H1 (cell line): ENCODE results near the gene ZNF425.

ENCODE experiments used
- CREB1 ChIP-seq: IDR thresholded peaks from 2 replicates; pipeline ENCODE4 v1.6.1; 2012; ENCODE audit warnings: inconsistent platforms
- FOSL1 ChIP-seq: IDR thresholded peaks from 2 replicates; pipeline ENCODE4 v1.6.1; 2011; ENCODE audit warnings: mild to moderate bottlenecking, low read depth, low read length, moderate library complexity; ENCODE audit not compliant: insufficient read depth
- POLR2A ChIP-seq, 2 experiments: IDR thresholded peaks; 1 replicate in 1 of 2; 2 replicates in 1 of 2; pipeline ENCODE4 v1.6.1; 2011; ENCODE audit warnings: low read depth in 2 of 2, low read length in 2 of 2, mild to moderate bottlenecking in 2 of 2; ENCODE audit errors: control extremely low read depth in 1 of 2
- POLR2AphosphoS5 ChIP-seq: IDR thresholded peaks from 2 replicates; pipeline ENCODE4 v1.6.1; 2011; ENCODE audit warnings: low read depth, low read length
- TAF1 ChIP-seq: IDR thresholded peaks from 2 replicates; pipeline ENCODE4 v1.6.1; 2011; ENCODE audit warnings: mild to moderate bottlenecking, low read depth, low read length
- TF ChIP-seq, protein P1 (sequence below), 3 experiments: IDR thresholded peaks; 1 replicate in 2 of 3; 2 replicates in 1 of 3; pipeline versions ENCODE4 v1.5.1 to v1.6.1; 2011; ENCODE audit warnings: low read length in 3 of 3, mild to moderate bottlenecking in 3 of 3, inconsistent platforms in 2 of 3, low read depth in 1 of 3, moderate library complexity in 1 of 3; ENCODE audit not compliant: insufficient read depth in 1 of 3; ENCODE audit errors: control extremely low read depth in 1 of 3

DNA sequence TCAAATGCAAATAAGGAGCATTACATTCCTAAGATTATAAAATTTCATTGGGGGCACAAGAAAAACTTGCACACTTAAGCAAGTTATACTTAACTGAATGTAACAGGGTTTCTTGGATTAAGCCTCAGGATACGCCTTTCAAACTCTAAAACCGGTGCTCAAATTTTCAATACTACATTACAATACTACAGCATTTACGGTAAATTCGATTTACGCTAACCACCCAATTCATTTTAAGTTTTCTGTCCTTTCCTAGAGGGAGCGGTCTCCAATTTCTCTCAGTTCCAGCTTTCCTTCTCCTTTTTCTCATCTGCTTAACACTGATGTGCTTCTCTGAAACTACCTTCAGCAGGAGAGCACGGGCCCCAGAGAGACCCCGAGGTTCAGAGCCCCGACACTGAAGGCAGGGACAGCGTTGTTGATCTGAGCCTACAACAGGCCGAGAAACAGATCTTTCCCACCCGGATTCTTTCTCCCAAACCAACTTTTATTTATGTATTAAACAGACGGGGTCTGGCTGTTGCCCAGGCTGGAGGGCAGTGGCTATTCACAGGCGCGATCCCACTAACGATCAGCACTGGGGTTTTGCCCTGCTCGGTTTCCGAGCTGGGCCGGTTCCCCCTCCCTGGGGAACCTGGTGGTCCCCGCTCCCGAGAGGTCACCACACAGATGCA lies 798 bp downstream of the ZNF425 start:
- no peak for TF ChIP-seq CREB1
- no peak for TF ChIP-seq POLR2AphosphoS5
- TF ChIP-seq, protein P1, sequence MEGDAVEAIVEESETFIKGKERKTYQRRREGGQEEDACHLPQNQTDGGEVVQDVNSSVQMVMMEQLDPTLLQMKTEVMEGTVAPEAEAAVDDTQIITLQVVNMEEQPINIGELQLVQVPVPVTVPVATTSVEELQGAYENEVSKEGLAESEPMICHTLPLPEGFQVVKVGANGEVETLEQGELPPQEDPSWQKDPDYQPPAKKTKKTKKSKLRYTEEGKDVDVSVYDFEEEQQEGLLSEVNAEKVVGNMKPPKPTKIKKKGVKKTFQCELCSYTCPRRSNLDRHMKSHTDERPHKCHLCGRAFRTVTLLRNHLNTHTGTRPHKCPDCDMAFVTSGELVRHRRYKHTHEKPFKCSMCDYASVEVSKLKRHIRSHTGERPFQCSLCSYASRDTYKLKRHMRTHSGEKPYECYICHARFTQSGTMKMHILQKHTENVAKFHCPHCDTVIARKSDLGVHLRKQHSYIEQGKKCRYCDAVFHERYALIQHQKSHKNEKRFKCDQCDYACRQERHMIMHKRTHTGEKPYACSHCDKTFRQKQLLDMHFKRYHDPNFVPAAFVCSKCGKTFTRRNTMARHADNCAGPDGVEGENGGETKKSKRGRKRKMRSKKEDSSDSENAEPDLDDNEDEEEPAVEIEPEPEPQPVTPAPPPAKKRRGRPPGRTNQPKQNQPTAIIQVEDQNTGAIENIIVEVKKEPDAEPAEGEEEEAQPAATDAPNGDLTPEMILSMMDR (IDR thresholded peaks at IDR 0.05; ENCODE audit: control extremely low read depth in 1 of 3, insufficient read depth in 1 of 3, low read depth in 1 of 3, low read length in 3 of 3) = no peak
- TF ChIP-seq FOSL1 = no peak
- no peak for TF ChIP-seq POLR2A (IDR thresholded peaks at IDR 0.05; ENCODE audit: control extremely low read depth in 1 of 2, low read depth in 2 of 2, low read length in 2 of 2)
- no peak for TF ChIP-seq TAF1
